NCI-H524 treated with DMSO at 0.1 percent for 48 hours (cell line): ENCODE measurements around the gene GSE1.

Source experiments
- DNase-seq: peaks from one replicate; lab custom pipeline; 2025; lab: John Stamatoyannopoulos, UW

Gene GSE1

GRCh38 chr16:85724936-85725335, 111.8 kb downstream of the GSE1 start:
- peak; percentile 89 for DNase-seq
